Measurements from ENCODE around the gene PTGER2.
A peak's percentile ranks its signal among the peaks of the same experiment; 100 is the strongest.

The PTGER2 gene

GRCh38 chr14:52350445-52350844, 36.3 kb downstream of the PTGER2 start:
- H3K27me3 ChIP-seq (ENCODE audit: control insufficient read depth, insufficient read depth, low read length) = no peaks in the 10 kb centered on the region
- no peaks in the 10 kb centered on the region for H3K36me3 ChIP-seq (ENCODE audit: control insufficient read depth, insufficient read depth, low read length)
- H3K9ac ChIP-seq (ENCODE audit: low read length) = no peak overlapping the region
- H3K4me1 ChIP-seq (ENCODE audit: control insufficient read depth, insufficient read depth, low read length) = peaks cover 10% of the 10 kb centered on the region
- no peak overlapping the region for H3K4me3 ChIP-seq (ENCODE audit: low read length)
- no peak overlapping the region for H3K27ac ChIP-seq (ENCODE audit: low read depth, low read length)

- Histone ChIP-seq H3K27ac (ENCODE audit: low read depth, low read length) (peak overlapping the region; percentile 70), H3K9ac (ENCODE audit: low read length) (no peak overlapping the region)
These were observed 37.3 kb downstream of the PTGER2 start for GRCh38 chr14:52351233-52352060.

GRCh38 chr14:52352061-52352491, 38.0 kb downstream of the PTGER2 start:
- H3K9ac ChIP-seq (ENCODE audit: low read length) = no peak overlapping the region
- H3K4me1 ChIP-seq (ENCODE audit: control insufficient read depth, insufficient read depth, low read length) = peaks cover 10% of the 10 kb centered on the region
- no peak overlapping the region for H3K27ac ChIP-seq (ENCODE audit: low read depth, low read length)
- H3K27me3 ChIP-seq (ENCODE audit: control insufficient read depth, insufficient read depth, low read length) = no peaks in the 10 kb centered on the region
- H3K4me3 ChIP-seq (ENCODE audit: low read length) = no peak overlapping the region
- H3K36me3 ChIP-seq (ENCODE audit: control insufficient read depth, insufficient read depth, low read length) = no peaks in the 10 kb centered on the region

More at GRCh38 chr14:52351233-52352060, 37.3 kb downstream of the PTGER2 start:
- peaks cover 10% of the 10 kb centered on the region for H3K4me1 ChIP-seq (ENCODE audit: control insufficient read depth, insufficient read depth, low read length)
- no peak overlapping the region for H3K4me3 ChIP-seq (ENCODE audit: low read length)
- H3K27me3 ChIP-seq (ENCODE audit: control insufficient read depth, insufficient read depth, low read length) = no peaks in the 10 kb centered on the region
- no peaks in the 10 kb centered on the region for H3K36me3 ChIP-seq (ENCODE audit: control insufficient read depth, insufficient read depth, low read length)

GRCh38 chr14:52352569-52352968, 38.5 kb downstream of the PTGER2 start:
- H3K9ac ChIP-seq (ENCODE audit: low read length) = no peak overlapping the region
- no peaks in the 10 kb centered on the region for H3K27me3 ChIP-seq (ENCODE audit: control insufficient read depth, insufficient read depth, low read length)
- no peaks in the 10 kb centered on the region for H3K36me3 ChIP-seq (ENCODE audit: control insufficient read depth, insufficient read depth, low read length)
- no peak overlapping the region for H3K27ac ChIP-seq (ENCODE audit: low read depth, low read length)
- no peak overlapping the region for H3K4me3 ChIP-seq (ENCODE audit: low read length)
- peaks cover 10% of the 10 kb centered on the region for H3K4me1 ChIP-seq (ENCODE audit: control insufficient read depth, insufficient read depth, low read length)

- H3K27me3 ChIP-seq (ENCODE audit: control insufficient read depth, insufficient read depth, low read length) = no peaks in the 10 kb centered on the region
- no peak overlapping the region for H3K27ac ChIP-seq (ENCODE audit: low read depth, low read length)
- H3K4me3 ChIP-seq (ENCODE audit: low read length) = no peak overlapping the region
- no peak overlapping the region for H3K9ac ChIP-seq (ENCODE audit: low read length)
- peaks cover 10% of the 10 kb centered on the region for H3K4me1 ChIP-seq (ENCODE audit: control insufficient read depth, insufficient read depth, low read length)
- H3K36me3 ChIP-seq (ENCODE audit: control insufficient read depth, insufficient read depth, low read length) = no peaks in the 10 kb centered on the region
These were observed 40.1 kb downstream of the PTGER2 start for GRCh38 chr14:52354242-52354641.

- Histone ChIP-seq H3K4me1 (ENCODE audit: control insufficient read depth, insufficient read depth, low read length) (peaks cover 10% of the 10 kb centered on the region), H3K4me3 (ENCODE audit: low read length) (no peak overlapping the region)
These were observed 40.9 kb downstream of the PTGER2 start for GRCh38 chr14:52355016-52355431.

GRCh38 chr14:52355526-52355925, 41.4 kb downstream of the PTGER2 start:
- Histone ChIP-seq H3K27me3 (ENCODE audit: control insufficient read depth, insufficient read depth, low read length) (no peaks in the 10 kb centered on the region), H3K36me3 (ENCODE audit: control insufficient read depth, insufficient read depth, low read length) (no peaks in the 10 kb centered on the region), H3K4me3 (ENCODE audit: low read length) (no peak overlapping the region), H3K9ac (ENCODE audit: low read length) (no peak overlapping the region), H3K27ac (ENCODE audit: low read depth, low read length) (no peak overlapping the region), H3K4me1 (ENCODE audit: control insufficient read depth, insufficient read depth, low read length) (peaks cover 11% of the 10 kb centered on the region)

More at GRCh38 chr14:52355016-52355431, 40.9 kb downstream of the PTGER2 start:
- Histone ChIP-seq H3K36me3 (ENCODE audit: control insufficient read depth, insufficient read depth, low read length) (no peaks in the 10 kb centered on the region), H3K9ac (ENCODE audit: low read length) (no peak overlapping the region), H3K27me3 (ENCODE audit: control insufficient read depth, insufficient read depth, low read length) (no peaks in the 10 kb centered on the region), H3K27ac (ENCODE audit: low read depth, low read length) (no peak overlapping the region)

- H3K4me3 ChIP-seq (ENCODE audit: low read length) = no peak overlapping the region
- H3K27me3 ChIP-seq (ENCODE audit: control insufficient read depth, insufficient read depth, low read length) = no peaks in the 10 kb centered on the region
- H3K36me3 ChIP-seq (ENCODE audit: control insufficient read depth, insufficient read depth, low read length) = no peaks in the 10 kb centered on the region
- peaks cover 11% of the 10 kb centered on the region for H3K4me1 ChIP-seq (ENCODE audit: control insufficient read depth, insufficient read depth, low read length)
- H3K9ac ChIP-seq (ENCODE audit: low read length) = no peak overlapping the region
- H3K27ac ChIP-seq (ENCODE audit: low read depth, low read length) = no peak overlapping the region
These were observed 41.9 kb downstream of the PTGER2 start for GRCh38 chr14:52356025-52356424.

GRCh38 chr14:52360831-52361230, 46.7 kb downstream of the PTGER2 start:
- Histone ChIP-seq H3K4me1 (ENCODE audit: control insufficient read depth, insufficient read depth, low read length) (peaks cover 10% of the 10 kb centered on the region), H3K27ac (ENCODE audit: low read depth, low read length) (peak overlapping the region; percentile 40), H3K9ac (ENCODE audit: low read length) (no peak overlapping the region), H3K27me3 (ENCODE audit: control insufficient read depth, insufficient read depth, low read length) (no peaks in the 10 kb centered on the region), H3K36me3 (ENCODE audit: control insufficient read depth, insufficient read depth, low read length) (no peaks in the 10 kb centered on the region), H3K4me3 (ENCODE audit: low read length) (no peak overlapping the region)

GRCh38 chr14:52363041-52363704, 49.1 kb downstream of the PTGER2 start:
- no peaks in the 10 kb centered on the region for H3K36me3 ChIP-seq (ENCODE audit: control insufficient read depth, insufficient read depth, low read length)
- no peak overlapping the region for H3K9ac ChIP-seq (ENCODE audit: low read length)
- H3K4me3 ChIP-seq (ENCODE audit: low read length) = no peak overlapping the region
- H3K27ac ChIP-seq (ENCODE audit: low read depth, low read length) = no peak overlapping the region
- no peaks in the 10 kb centered on the region for H3K27me3 ChIP-seq (ENCODE audit: control insufficient read depth, insufficient read depth, low read length)
- H3K4me1 ChIP-seq (ENCODE audit: control insufficient read depth, insufficient read depth, low read length) = peaks cover 10% of the 10 kb centered on the region

- H3K4me1 ChIP-seq (ENCODE audit: control insufficient read depth, insufficient read depth, low read length) = peaks cover 10% of the 10 kb centered on the region
- no peak overlapping the region for H3K9ac ChIP-seq (ENCODE audit: low read length)
- H3K27me3 ChIP-seq (ENCODE audit: control insufficient read depth, insufficient read depth, low read length) = no peaks in the 10 kb centered on the region
- H3K27ac ChIP-seq (ENCODE audit: low read depth, low read length) = peak overlapping the region; percentile 10
- no peak overlapping the region for H3K4me3 ChIP-seq (ENCODE audit: low read length)
- no peaks in the 10 kb centered on the region for H3K36me3 ChIP-seq (ENCODE audit: control insufficient read depth, insufficient read depth, low read length)
These were observed 49.8 kb downstream of the PTGER2 start for GRCh38 chr14:52363961-52364360.

GRCh38 chr14:52365071-52365470, 51.0 kb downstream of the PTGER2 start:
- Histone ChIP-seq H3K4me3 (ENCODE audit: low read length) (no peak overlapping the region), H3K4me1 (ENCODE audit: control insufficient read depth, insufficient read depth, low read length) (peaks cover 10% of the 10 kb centered on the region), H3K27ac (ENCODE audit: low read depth, low read length) (no peak overlapping the region), H3K9ac (ENCODE audit: low read length) (no peak overlapping the region), H3K36me3 (ENCODE audit: control insufficient read depth, insufficient read depth, low read length) (no peaks in the 10 kb centered on the region), H3K27me3 (ENCODE audit: control insufficient read depth, insufficient read depth, low read length) (no peaks in the 10 kb centered on the region)
